ENCODE results near the gene LITAF.

- TF ChIP-seq POLR2A (IDR thresholded peaks at IDR 0.05; ENCODE audit: low read depth, low read length) (no peak), POLR2AphosphoS5 (IDR thresholded peaks at IDR 0.05; ENCODE audit: low read depth, low read length) (no peak), TAF1 (IDR thresholded peaks at IDR 0.05; ENCODE audit: low read depth, low read length) (no peak), SPI1 (IDR thresholded peaks at IDR 0.05; ENCODE audit: low read depth, low read length) (no peak)
These were observed 33.3 kb downstream of the LITAF start for GRCh38 chr16:11553371-11553770.

Data from GM12891 (cell line).